HepG2 (cell line): ENCODE results near the gene FSCN2. TPM values are rescaled to one million over a fixed set of nuclear protein-coding genes. Genes with fewer than 3 reads are reported as not detected.

Experiments
- ATAC-seq: fragments of 200-7000 bp; cut with Tn5 transposase; 3 replicates; pipeline ENCODE4 v1.9.1; 2020; ENCODE audit warnings: mild to moderate bottlenecking, moderate library complexity
- BruUV-seq: library from RNA; stranded (reverse); fragments of 400-500 nt; replicated peaks from 2 replicates; lab custom pipeline; 2021; lab: Mats Ljungman, UMichigan
- CTCF ChIA-PET: fragments of 300-600 bp; formaldehyde crosslinking; extraction: SDS; loops from one replicate; lab custom pipeline; 2021; ENCODE audit warnings: low total read pairs, inconsistent platforms, low intra/inter-chr PET ratio; lab: Yijun Ruan, JAX
- POLR2A ChIA-PET: fragments of 350-600 bp; sonication (Branson Sonifier 250); formaldehyde crosslinking; loops from one replicate; lab custom pipeline; 2020; ENCODE audit warnings: antibody characterized with exemption, inconsistent platforms; lab: Yijun Ruan, JAX
- DNase-seq: peaks from one replicate; pipeline ENCODE4 v3.0.0-alpha.2; 2015; ENCODE audit warnings: low spot score
- FAIRE-seq: peaks from 3 replicates; lab custom pipeline; 2011; peaks lifted over from hg19 to GRCh38; lab: Jason Lieb, UNC
- H2AFZ ChIP-seq: one replicate; pipeline ENCODE4 v1.6.1; 2011; ENCODE audit warnings: low read length, inconsistent platforms
- H3K27ac ChIP-seq: fragments of 300-600 bp; 3 replicates; pipeline ENCODE4 v1.8.0; 2011; ENCODE audit warnings: mixed run types, mild to moderate bottlenecking, mixed read lengths, low read length, inconsistent platforms; ENCODE audit not compliant: insufficient read depth; ENCODE audit errors: extremely low read length
- H3K27me3 ChIP-seq, 2 experiments: fragments of 200-600 bp in 1 of 2; 2 replicates in 1 of 2; 3 replicates in 1 of 2; pipeline versions ENCODE4 v1.6.0 to v1.8.0; 2011; ENCODE audit warnings: low read length in 2 of 2, mild to moderate bottlenecking in 2 of 2, moderate library complexity in 2 of 2, inconsistent platforms in 1 of 2; ENCODE audit not compliant: insufficient read depth in 2 of 2, control insufficient read depth in 1 of 2
- H3K36me3 ChIP-seq, 2 experiments: fragments of 200-600 bp in 1 of 2; replicated peaks in 1 of 2; 2 replicates in 1 of 2; 3 replicates in 1 of 2; pipeline versions ENCODE4 v1.5.1 to v1.8.0; 2011; ENCODE audit warnings: low read length in 2 of 2, inconsistent platforms in 1 of 2; ENCODE audit not compliant: insufficient read depth in 2 of 2, control insufficient read depth in 1 of 2
- H3K4me1 ChIP-seq: 2 replicates; pipeline ENCODE4 v1.5.1; 2012; ENCODE audit warnings: low read length, inconsistent platforms; ENCODE audit not compliant: insufficient read depth
- H3K4me2 ChIP-seq: 2 replicates; pipeline ENCODE4 v1.6.0; 2011; ENCODE audit warnings: low read depth, low read length, inconsistent platforms
- H3K4me3 ChIP-seq, 3 experiments: fragments of 200-600 bp in 1 of 3; sonication (generic), shearing (Covaris generic) in 1 of 3; replicated peaks in 1 of 3; 2 replicates each; pipeline ENCODE4 v1.5.1; 2011 to 2016; ENCODE audit warnings: low read length in 3 of 3, inconsistent platforms in 2 of 3, low read depth in 2 of 3, mild to moderate bottlenecking in 2 of 3, control low read depth in 1 of 3, mixed read lengths in 1 of 3; ENCODE audit not compliant: insufficient read depth in 1 of 3
- H3K79me2 ChIP-seq: one replicate; pipeline ENCODE4 v1.6.1; 2011; ENCODE audit warnings: low read length, inconsistent platforms; ENCODE audit not compliant: insufficient read depth
- H3K9ac ChIP-seq: 2 replicates; pipeline ENCODE4 v1.6.0; 2011; ENCODE audit warnings: mild to moderate bottlenecking, low read depth, low read length, inconsistent platforms; ENCODE audit not compliant: insufficient read depth
- H3K9me3 ChIP-seq: 2 replicates; pipeline ENCODE4 v1.5.1; 2012; ENCODE audit warnings: mild to moderate bottlenecking, low read length
- H4K20me1 ChIP-seq: 2 replicates; pipeline ENCODE4 v1.6.0; 2011; ENCODE audit warnings: inconsistent platforms, mild to moderate bottlenecking, low read length, moderate library complexity; ENCODE audit not compliant: insufficient read depth
- AGO2 ChIP-seq: fragments of 200-400 bp; formaldehyde crosslinking; optimal IDR thresholded peaks from 2 replicates; pipeline ENCODE3; 2017; ENCODE audit warnings: mild to moderate bottlenecking, low read depth, low read length, moderate library complexity
- KDM6A ChIP-seq: IDR thresholded peaks from 2 replicates; pipeline ENCODE4 v1.6.1; 2016; ENCODE audit warnings: low read depth
- SRY ChIP-seq: sonication (generic); formaldehyde crosslinking; IDR thresholded peaks from 2 replicates; pipeline ENCODE4 v1.8.0; 2022; ENCODE audit warnings: mild to moderate bottlenecking, missing genetic modification reagents
- ZFP82 ChIP-seq: sonication (generic); formaldehyde crosslinking; IDR thresholded peaks from 2 replicates; pipeline ENCODE4 v1.5.1; 2020; ENCODE audit warnings: mild to moderate bottlenecking, missing genetic modification reagents, borderline replicate concordance
- ZNF274 ChIP-seq: sonication (generic); formaldehyde crosslinking; IDR thresholded peaks from 2 replicates; pipeline ENCODE4 v1.5.1; 2020; ENCODE audit warnings: mild to moderate bottlenecking, missing genetic modification reagents
- ZNF3 ChIP-seq: IDR thresholded peaks from 2 replicates; pipeline ENCODE4 v1.7.0; 2017; ENCODE audit warnings: inconsistent platforms
- ZNF703 ChIP-seq: sonication (generic); formaldehyde crosslinking; IDR thresholded peaks from 2 replicates; pipeline ENCODE4 v1.5.1; 2020; ENCODE audit warnings: missing genetic modification reagents, mild to moderate bottlenecking, moderate library complexity, borderline replicate concordance
- ZNF724P ChIP-seq: sonication (generic); formaldehyde crosslinking; IDR thresholded peaks from 2 replicates; pipeline ENCODE4 v1.8.0; 2022; ENCODE audit warnings: missing genetic modification reagents, borderline replicate concordance
- ZNF850 ChIP-seq: sonication (generic); formaldehyde crosslinking; conservative IDR thresholded peaks from 2 replicates; pipeline ENCODE4 v1.9.0; 2021; ENCODE audit warnings: mild to moderate bottlenecking, missing genetic modification reagents
- WGBS: methylation state at CpG from one replicate; pipeline ENCODE4 v1.1.6; 2017; ENCODE audit warnings: low lambda C conversion rate; 5-methylcytosine and 5-hydroxymethylcytosine counted together
- in situ Hi-C: cut with HindIII; loops from 2 replicates; pipeline ENCODE4 v1.10.0; 2017; ENCODE audit warnings: low pct_unique_long_range_greater_than_20kb; ENCODE audit not compliant: extremely low pct_ligation_motif_present
- intact Hi-C: fragments of 100-400 bp; cut with micrococcal nuclease; formaldehyde crosslinking; loops from one replicate; pipeline ENCODE4 v1.10.0; 2022; ENCODE audit not compliant: unreplicated experiment
- polyA plus RNA-seq, 8 experiments: library from polyadenylated mRNA; depleted of rRNA in 3 of 8; stranded (reverse) in 7 of 8; unstranded in 1 of 8; fragments of >200 nt; fragmentation: Illumina TruSeq in 4 of 8; extraction: Trizol in 4 of 8; gene quantifications; 2 replicates each; pipeline versions ENCODE4 v1.2.1 to v1.2.3, GENCODE V29; 2011 to 2016; ENCODE audit warnings: low read depth in 4 of 8, missing spikeins in 1 of 8, mixed read lengths in 1 of 8; ENCODE audit not compliant: insufficient read depth in 1 of 8
- total RNA-seq, 5 experiments: library from RNA; depleted of rRNA; stranded (reverse); fragments of >200 nt; fragmentation: Illumina TruSeq; extraction: Trizol; gene quantifications; 2 replicates each; pipeline ENCODE4 v1.2.3, GENCODE V29; 2016; ENCODE audit warnings: low read depth in 1 of 5
- TF ChIP-seq, protein P1 (sequence below): sonication (generic); formaldehyde crosslinking; IDR thresholded peaks from 2 replicates; pipeline ENCODE4 v1.9.0; 2022; ENCODE audit warnings: low read depth, missing genetic modification reagents

The FSCN2 gene
- total and polyA plus RNA-seq, 2 of the 13 experiments (the other 11 are each of a cell fraction or from before 2014, with no cell fraction given), result 0.09 TPM; not detected in 1

DNA sequence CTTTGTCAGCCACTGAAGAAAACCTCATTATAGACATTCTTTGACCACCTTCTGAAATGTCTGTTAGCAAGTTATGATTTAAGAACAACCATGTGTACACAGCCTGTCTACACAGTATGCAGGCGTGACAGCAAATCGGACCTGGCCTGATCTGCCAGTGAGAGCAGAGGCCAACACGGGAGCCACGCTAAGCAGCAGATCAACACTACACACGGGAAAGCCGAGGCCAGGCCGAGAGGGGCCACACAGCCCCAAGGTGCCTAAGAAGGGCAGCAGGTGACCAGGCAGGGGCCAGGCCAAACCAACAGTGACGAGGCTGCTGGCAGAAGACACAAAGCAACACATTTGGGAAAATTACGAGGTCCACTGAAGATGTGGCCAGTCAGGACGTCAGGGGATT, 40.2 kb downstream of the FSCN2 start (continued):
- TF ChIP-seq, protein P1, sequence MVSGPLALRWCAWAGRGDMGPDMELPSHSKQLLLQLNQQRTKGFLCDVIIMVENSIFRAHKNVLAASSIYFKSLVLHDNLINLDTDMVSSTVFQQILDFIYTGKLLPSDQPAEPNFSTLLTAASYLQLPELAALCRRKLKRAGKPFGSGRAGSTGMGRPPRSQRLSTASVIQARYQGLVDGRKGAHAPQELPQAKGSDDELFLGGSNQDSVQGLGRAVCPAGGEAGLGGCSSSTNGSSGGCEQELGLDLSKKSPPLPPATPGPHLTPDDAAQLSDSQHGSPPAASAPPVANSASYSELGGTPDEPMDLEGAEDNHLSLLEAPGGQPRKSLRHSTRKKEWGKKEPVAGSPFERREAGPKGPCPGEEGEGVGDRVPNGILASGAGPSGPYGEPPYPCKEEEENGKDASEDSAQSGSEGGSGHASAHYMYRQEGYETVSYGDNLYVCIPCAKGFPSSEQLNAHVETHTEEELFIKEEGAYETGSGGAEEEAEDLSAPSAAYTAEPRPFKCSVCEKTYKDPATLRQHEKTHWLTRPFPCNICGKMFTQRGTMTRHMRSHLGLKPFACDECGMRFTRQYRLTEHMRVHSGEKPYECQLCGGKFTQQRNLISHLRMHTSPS (CRISPR knock-in tag), result no peak
- TF ChIP-seq ZFP82 (CRISPR knock-in tag) (no peak), SRY (no peak), ZNF724P (CRISPR knock-in tag) (no peak)

- intact Hi-C loops, result no loop called here
- WGBS, result 97% methylated on average over 17 of the region's 18 CpGs
- CTCF ChIA-PET, result no interaction called here
Observed at GRCh38 chr17:81569986-81570514, 41.9 kb downstream of the FSCN2 start.

More at GRCh38 chr17:81569986-81570514, 41.9 kb downstream of the FSCN2 start:
- Histone ChIP-seq H3K4me3 (no peak overlapping the region), H2AFZ (no peak overlapping the region), H3K9ac (no peak overlapping the region), H3K27ac (no peak overlapping the region), H3K36me3 (peaks cover 61 to 87% of the 10 kb centered on the region in 2 experiments), H3K4me2 (no peak overlapping the region), H3K4me1 (no peaks in the 10 kb centered on the region; the same call in 1 of the 2 replicates), H3K27me3 (no peaks in the 10 kb centered on the region), H3K79me2 (peaks cover 8% of the 10 kb centered on the region), H4K20me1 (no peaks in the 10 kb centered on the region), H3K9me3 (no peaks in the 10 kb centered on the region)
- TF ChIP-seq AGO2 (peak; percentile 26), ZNF850 (CRISPR knock-in tag) (no peak), ZNF274 (CRISPR knock-in tag) (no peak), KDM6A (CRISPR knock-in tag) (no peak), ZNF3 (CRISPR knock-in tag) (no peak), ZNF703 (CRISPR knock-in tag) (no peak)
- FAIRE-seq (no peak), ATAC-seq (no peak), DNase-seq (no peak)
- POLR2A ChIA-PET, result interaction anchor here (1.2 kb wide), 1 partner anchor 18 kb away, joined by 3 read pairs; no protein-coding TSS in a partner anchor
- in situ Hi-C loops, result no loop called here
- BruUV-seq, result no TSS peak
